Measurements from ENCODE around the gene UBAC2. TPM values are rescaled to one million over a fixed set of nuclear protein-coding genes. Genes with fewer than 3 reads are reported as not detected.
A peak's percentile ranks its signal among the peaks of the same experiment; 100 is the strongest.

The UBAC2 gene
- total and polyA plus RNA-seq, 10 donors = 49.3 to 82.1 (median 66.2) TPM

- Histone ChIP-seq H3K4me1 (peaks cover 10 to 95% (median 57%) of the 10 kb centered on the region in 6 donors), H3K27me3 (replicated peaks in 1 of 7) (no peaks in the 10 kb centered on the region), H3K4me3 (no peak overlapping the region), H3K36me3 (peaks cover 0 to 63% (median 13%) of the 10 kb centered on the region in 6 donors), H3K9me3 (no peaks in the 10 kb centered on the region), H3K27ac (peak overlapping the region in 6 of 8 donors; percentile 66 to 88 (median 86))
- TF ChIP-seq CTCF (IDR thresholded peaks at IDR 0.05 in 8 of 11, conservative IDR thresholded peaks at IDR 0.05 in 3 of 11) (no peak), POLR2AphosphoS5 (IDR thresholded peaks at IDR 0.05) (peak in 1 of 3 donors; percentile 11)
- WGBS, 5 donors = 90 to 96% (median 94%) methylated on average over 8 of the region's 8 CpGs
- intact Hi-C loops (cut with DNase I; ENCODE audit: low total_unique reads) = no loop called here
- no peak for DNase-seq
Measured at GRCh38 chr13:99373436-99373835, 172.8 kb downstream of the UBAC2 start.

GRCh38 chr13:99374169-99374991 lies 173.7 kb downstream of the UBAC2 start:
- peaks cover 18 to 95% (median 60%) of the 10 kb centered on the region in 6 donors for H3K4me1 ChIP-seq
- peak overlapping the region in 1 of 8 donors; percentile 45 for H3K4me3 ChIP-seq

GRCh38 chr13:99374994-99375737 lies 174.5 kb downstream of the UBAC2 start:
- H3K27ac ChIP-seq = peak overlapping the region; percentile 62 to 88 (median 76)
- H3K36me3 ChIP-seq = peaks cover 0 to 58% (median 7%) of the 10 kb centered on the region in 6 donors
- H3K9me3 ChIP-seq = no peaks in the 10 kb centered on the region
- peaks cover 23 to 100% (median 66%) of the 10 kb centered on the region in 6 donors for H3K4me1 ChIP-seq
- no peak for TF ChIP-seq POLR2A (IDR thresholded peaks at IDR 0.05)
- TF ChIP-seq POLR2AphosphoS5 (IDR thresholded peaks at IDR 0.05) = peak; percentile 72 to 80 (median 78)
- peak in 1 of 11 experiments; percentile 6 for TF ChIP-seq CTCF (IDR thresholded peaks at IDR 0.05 in 8 of 11, conservative IDR thresholded peaks at IDR 0.05 in 3 of 11)
- 26 to 56% (median 40%) methylated on average over 12 of the region's 12 CpGs for WGBS, 5 donors
- peak overlapping the region in 1 of 8 donors; percentile 45 for H3K4me3 ChIP-seq
- peak; percentile 95 for DNase-seq
- intact Hi-C loops (cut with DNase I; ENCODE audit: low total_unique reads) = no loop called here
- no peaks in the 10 kb centered on the region for H3K27me3 ChIP-seq (replicated peaks in 1 of 7)

More at GRCh38 chr13:99374169-99374991, 173.7 kb downstream of the UBAC2 start:
- intact Hi-C loops (cut with DNase I; ENCODE audit: low total_unique reads) = no loop called here
- Histone ChIP-seq H3K9me3 (no peaks in the 10 kb centered on the region), H3K27me3 (replicated peaks in 1 of 7) (no peaks in the 10 kb centered on the region), H3K27ac (peak overlapping the region; percentile 62 to 88 (median 76)), H3K36me3 (peaks cover 0 to 61% (median 10%) of the 10 kb centered on the region in 6 donors)
- TF ChIP-seq POLR2A (IDR thresholded peaks at IDR 0.05) (peak in 1 of 3 donors; percentile 13), POLR2AphosphoS5 (IDR thresholded peaks at IDR 0.05) (peak in 2 of 3 donors; percentile 70 to 80), CTCF (IDR thresholded peaks at IDR 0.05 in 8 of 11, conservative IDR thresholded peaks at IDR 0.05 in 3 of 11) (no peak)
- 69 to 80% (median 71%) methylated on average over 10 of the region's 10 CpGs for WGBS, 5 donors
- DNase-seq = peak; percentile 80

Measured in spleen (tissue), 11 donors.